ENCODE results near the gene CPLX3.

GRCh38 chr15:74789171-74789631 is 37.2 kb upstream of the CPLX3 start:
- TF ChIP-seq POLR2AphosphoS5 (IDR thresholded peaks at IDR 0.05): no peak
- TF ChIP-seq CTCF (IDR thresholded peaks at IDR 0.05; ENCODE audit: poor library complexity, severe bottlenecking): no peak
- TF ChIP-seq TAF1 (IDR thresholded peaks at IDR 0.05; ENCODE audit: low read depth): no peak
- TF ChIP-seq SMC3 (conservative IDR thresholded peaks at IDR 0.05; ENCODE audit: poor library complexity): no peak
- TF ChIP-seq EZH2 (IDR thresholded peaks at IDR 0.05; ENCODE audit: borderline replicate concordance, insufficient read depth, low read length, poor library complexity, severe bottlenecking): no peak
- TF ChIP-seq RAD21 (conservative IDR thresholded peaks at IDR 0.05): no peak
